Breast epithelium (tissue), 4 donors: Measurements from ENCODE around the gene KIAA0825. TPM values are rescaled to one million over a fixed set of nuclear protein-coding genes. Genes with fewer than 3 reads are reported as not detected.

Experiments used
- DNase-seq, 2 donors: peaks; one replicate each; pipeline ENCODE4 v3.0.0-alpha.2; 2019; ENCODE audit warnings: low spot score in 2 of 2
- H3K27ac ChIP-seq, 2 donors: fragments of 200-600 bp; sonication (generic) in 1 of 2; one replicate each; pipeline ENCODE4 v1.5.1; 2016 to 2019; ENCODE audit warnings: mild to moderate bottlenecking in 1 of 2
- H3K27me3 ChIP-seq, 2 donors: fragments of 200-600 bp; sonication (generic) in 1 of 2; one replicate each; pipeline versions ENCODE4 v1.5.1 to v1.6.0; 2017 to 2019; ENCODE audit warnings: control low read depth in 1 of 2, mild to moderate bottlenecking in 1 of 2
- H3K36me3 ChIP-seq: fragments of 200-600 bp; one replicate; pipeline ENCODE4 v1.5.1; 2019
- H3K4me1 ChIP-seq, 2 donors: fragments of 200-600 bp; sonication (generic); one replicate each; pipeline ENCODE4 v1.5.1; 2016 to 2019; ENCODE audit warnings: control low read depth in 1 of 2
- H3K4me3 ChIP-seq, 3 donors: fragments of 200-600 bp; sonication (generic); 1 replicate in 2 of 3; 2 replicates in 1 of 3; pipeline ENCODE4 v1.5.1; 2016 to 2019; ENCODE audit warnings: mild to moderate bottlenecking in 3 of 3, moderate library complexity in 2 of 3
- H3K9me3 ChIP-seq, 2 donors: fragments of 200-600 bp; sonication (generic) in 1 of 2; one replicate each; pipeline ENCODE4 v1.5.1; 2016 to 2019; ENCODE audit warnings: control low read depth in 1 of 2
- POLR2A ChIP-seq: fragments of 450-650 bp; IDR thresholded peaks from one replicate; pipeline ENCODE4 v1.6.1; 2016; ENCODE audit warnings: antibody characterized with exemption, mild to moderate bottlenecking, moderate library complexity
- POLR2AphosphoS5 ChIP-seq, 3 donors: sonication (generic); formaldehyde crosslinking; IDR thresholded peaks; one replicate each; pipeline ENCODE4 v1.6.1; 2017; ENCODE audit warnings: antibody characterized with exemption in 3 of 3
- intact Hi-C: fragments of 100-400 bp; cut with DNase I; formaldehyde crosslinking; loops from one replicate; pipeline ENCODE4 v1.15.1; 2023; ENCODE audit warnings: low total_unique reads
- total RNA-seq, 3 donors: library from RNA; depleted of rRNA; stranded (reverse); fragments of >200 nt; gene quantifications; one replicate each; pipeline ENCODE4 v1.1.0, GENCODE V29; 2016
- TF ChIP-seq, protein P1 (sequence below), 3 donors: fragments of 450-650 bp; IDR thresholded peaks; one replicate each; pipeline ENCODE4 v1.5.1; 2016 to 2017; ENCODE audit warnings: antibody characterized with exemption in 3 of 3, mild to moderate bottlenecking in 3 of 3, moderate library complexity in 3 of 3

The KIAA0825 gene
- total RNA-seq, 3 donors from 2014 or later, result 5.9 to 15.5 (median 7.9) TPM

DNA sequence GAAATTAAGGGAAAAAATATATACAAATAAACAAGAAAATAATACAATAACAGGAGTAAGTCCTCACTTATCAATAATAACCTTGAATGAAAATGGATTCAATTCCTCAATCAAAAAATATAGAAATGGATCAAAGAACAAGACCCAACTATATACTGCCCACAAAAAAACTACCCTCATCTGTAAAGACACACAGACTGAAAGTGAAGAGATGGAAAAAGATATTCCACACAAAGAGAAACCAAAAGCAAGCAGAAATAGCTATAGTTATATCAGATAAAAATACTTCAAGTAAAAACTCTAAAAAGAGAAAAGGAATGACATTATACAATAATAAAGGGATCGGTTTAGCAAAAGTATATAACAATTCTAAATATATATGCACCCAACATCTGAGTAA, 66.5 kb downstream of the KIAA0825 start:
- no peak for DNase-seq
- Histone ChIP-seq H3K4me1 (no peaks in the 10 kb centered on the region), H3K9me3 (peaks cover 0 to 14% of the 10 kb centered on the region in 2 donors), H3K36me3 (no peaks in the 10 kb centered on the region), H3K4me3 (no peak overlapping the region), H3K27ac (no peak overlapping the region), H3K27me3 (no peaks in the 10 kb centered on the region)
- intact Hi-C loops, result no loop called here
- no peak for TF ChIP-seq POLR2AphosphoS5 (IDR thresholded peaks at IDR 0.05)
- no peak for TF ChIP-seq POLR2A
- TF ChIP-seq, protein P1, sequence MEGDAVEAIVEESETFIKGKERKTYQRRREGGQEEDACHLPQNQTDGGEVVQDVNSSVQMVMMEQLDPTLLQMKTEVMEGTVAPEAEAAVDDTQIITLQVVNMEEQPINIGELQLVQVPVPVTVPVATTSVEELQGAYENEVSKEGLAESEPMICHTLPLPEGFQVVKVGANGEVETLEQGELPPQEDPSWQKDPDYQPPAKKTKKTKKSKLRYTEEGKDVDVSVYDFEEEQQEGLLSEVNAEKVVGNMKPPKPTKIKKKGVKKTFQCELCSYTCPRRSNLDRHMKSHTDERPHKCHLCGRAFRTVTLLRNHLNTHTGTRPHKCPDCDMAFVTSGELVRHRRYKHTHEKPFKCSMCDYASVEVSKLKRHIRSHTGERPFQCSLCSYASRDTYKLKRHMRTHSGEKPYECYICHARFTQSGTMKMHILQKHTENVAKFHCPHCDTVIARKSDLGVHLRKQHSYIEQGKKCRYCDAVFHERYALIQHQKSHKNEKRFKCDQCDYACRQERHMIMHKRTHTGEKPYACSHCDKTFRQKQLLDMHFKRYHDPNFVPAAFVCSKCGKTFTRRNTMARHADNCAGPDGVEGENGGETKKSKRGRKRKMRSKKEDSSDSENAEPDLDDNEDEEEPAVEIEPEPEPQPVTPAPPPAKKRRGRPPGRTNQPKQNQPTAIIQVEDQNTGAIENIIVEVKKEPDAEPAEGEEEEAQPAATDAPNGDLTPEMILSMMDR (IDR thresholded peaks at IDR 0.05), result no peak

DNA sequence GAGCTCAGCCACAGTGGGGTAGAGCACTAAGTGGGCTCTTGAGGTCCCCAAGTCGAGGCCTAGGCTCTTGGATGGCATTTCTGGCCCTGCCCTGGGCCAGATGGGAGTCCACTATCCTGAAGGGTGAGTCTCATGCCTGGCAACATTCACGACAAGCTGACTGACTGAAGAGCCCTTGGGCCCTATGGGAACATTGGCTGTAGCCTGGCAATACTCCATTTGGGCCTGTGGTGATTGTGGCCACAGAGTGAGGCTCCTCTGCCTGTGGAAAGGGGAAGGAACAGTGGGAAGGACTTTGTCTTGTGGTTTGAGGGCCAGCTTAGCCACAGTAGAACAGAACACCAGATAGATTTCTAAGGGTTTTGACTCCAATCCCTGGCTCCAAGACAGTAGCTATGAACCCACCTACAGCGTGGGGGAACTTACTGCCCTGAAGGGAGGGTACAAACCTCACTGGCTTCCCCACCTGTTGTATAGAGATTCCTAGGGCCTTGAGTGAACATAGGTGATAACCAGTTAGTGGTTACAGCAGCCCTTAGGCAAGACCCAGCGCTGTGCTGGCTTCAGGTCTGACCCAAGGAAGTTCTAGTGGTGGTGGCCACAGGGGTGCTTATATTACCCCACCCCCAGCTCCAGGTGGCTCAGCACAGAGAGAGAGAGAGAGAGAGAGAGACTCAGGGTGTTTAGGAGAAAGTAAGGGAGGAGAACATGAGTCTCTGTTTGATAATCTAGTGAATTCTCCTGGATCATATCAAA, 72.4 kb downstream of the KIAA0825 start:
- Histone ChIP-seq H3K36me3 (no peaks in the 10 kb centered on the region), H3K9me3 (peaks cover 0 to 33% of the 10 kb centered on the region in 2 donors), H3K27ac (no peak overlapping the region), H3K4me1 (no peaks in the 10 kb centered on the region), H3K27me3 (no peaks in the 10 kb centered on the region), H3K4me3 (no peak overlapping the region)
- DNase-seq, result no peak
- intact Hi-C loops, result no loop called here
- TF ChIP-seq, protein P1 (IDR thresholded peaks at IDR 0.05), result no peak
- TF ChIP-seq POLR2A (no peak), POLR2AphosphoS5 (IDR thresholded peaks at IDR 0.05) (no peak)

DNA sequence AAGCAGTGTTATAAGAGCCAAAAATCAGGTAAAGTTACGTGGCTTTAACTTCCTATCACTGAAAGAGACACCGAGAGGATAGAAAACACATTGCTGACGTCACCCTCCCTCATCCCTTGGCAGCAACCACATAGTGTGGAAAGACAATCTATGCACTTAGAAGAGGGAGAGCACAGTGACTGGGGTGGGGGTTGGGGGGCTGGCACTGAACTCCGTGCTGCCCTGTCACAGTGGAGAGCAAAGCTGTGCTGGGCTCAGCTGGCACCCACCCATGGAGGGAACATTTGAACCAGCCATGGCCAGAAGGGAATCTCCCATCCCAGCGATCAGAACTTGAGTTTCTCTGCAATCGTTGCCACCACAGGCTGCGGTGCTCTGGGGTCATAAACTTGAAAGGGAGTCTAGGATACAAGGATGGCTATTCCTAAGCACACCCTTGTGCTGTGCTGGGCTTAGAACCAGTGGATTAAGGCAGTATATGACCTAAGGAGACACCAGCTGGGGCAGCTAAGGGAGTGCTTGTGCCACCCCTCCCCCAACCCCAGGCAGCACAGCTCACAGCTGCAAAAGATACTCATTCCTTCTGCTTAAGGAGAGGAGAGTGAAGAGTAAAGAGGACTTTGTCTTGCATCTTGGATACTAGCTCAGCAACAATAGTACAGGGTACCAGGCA, 73.4 kb downstream of the KIAA0825 start:
- Histone ChIP-seq H3K36me3 (no peaks in the 10 kb centered on the region), H3K27ac (no peak overlapping the region), H3K9me3 (peaks cover 0 to 26% of the 10 kb centered on the region in 2 donors), H3K4me1 (no peaks in the 10 kb centered on the region), H3K27me3 (no peaks in the 10 kb centered on the region), H3K4me3 (no peak overlapping the region)
- no peak for DNase-seq
- no peak for TF ChIP-seq POLR2A
- no peak for TF ChIP-seq POLR2AphosphoS5 (IDR thresholded peaks at IDR 0.05)
- TF ChIP-seq, protein P1 (IDR thresholded peaks at IDR 0.05), result no peak
- intact Hi-C loops, result no loop called here

DNA sequence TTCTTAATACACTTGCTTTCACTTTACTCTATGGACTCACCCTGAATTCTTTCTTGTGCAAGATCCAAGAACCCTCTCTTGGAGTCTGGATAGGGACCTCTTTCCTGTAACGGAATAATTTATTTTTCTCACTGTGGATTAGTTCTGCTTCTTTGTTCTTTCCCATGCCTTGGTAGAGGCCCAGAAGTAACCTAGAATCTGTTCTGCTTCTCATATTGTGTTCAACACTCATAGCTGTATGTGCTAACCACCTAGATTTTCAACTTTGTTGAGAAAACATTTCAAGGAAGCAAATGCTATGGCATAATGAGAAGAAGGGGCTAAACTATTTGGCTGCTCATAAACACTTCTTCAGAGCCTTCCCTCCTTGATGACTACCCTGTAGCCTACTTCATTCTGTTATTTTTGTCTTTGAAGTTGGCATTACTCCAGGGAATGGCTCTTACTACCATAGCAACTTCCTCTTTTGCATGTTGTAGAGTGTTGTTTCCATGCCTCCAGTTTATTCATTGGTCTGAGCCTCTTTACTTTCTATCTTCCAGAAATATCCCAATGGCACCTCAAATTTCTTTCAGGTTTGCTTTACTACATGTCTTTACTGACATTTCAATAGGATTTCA, 74.3 kb downstream of the KIAA0825 start:
- H3K9me3 ChIP-seq, result peaks cover 0 to 23% of the 10 kb centered on the region in 2 donors
- H3K4me3 ChIP-seq, result no peak overlapping the region
- H3K4me1 ChIP-seq, result no peaks in the 10 kb centered on the region
- H3K27me3 ChIP-seq, result no peaks in the 10 kb centered on the region
- no peak for DNase-seq
- H3K36me3 ChIP-seq, result no peaks in the 10 kb centered on the region
- H3K27ac ChIP-seq, result no peak overlapping the region
- TF ChIP-seq POLR2A (no peak), POLR2AphosphoS5 (IDR thresholded peaks at IDR 0.05) (no peak)
- TF ChIP-seq, protein P1 (IDR thresholded peaks at IDR 0.05), result no peak
- intact Hi-C loops, result no loop called here
